HS-27A (cell line): ENCODE results near the gene FUT7.

Experiments
- DNase-seq: peaks from one replicate; pipeline ENCODE4 v3.0.0-alpha.2; 2012; ENCODE audit warnings: low read depth, missing footprints

Gene FUT7, protein sequence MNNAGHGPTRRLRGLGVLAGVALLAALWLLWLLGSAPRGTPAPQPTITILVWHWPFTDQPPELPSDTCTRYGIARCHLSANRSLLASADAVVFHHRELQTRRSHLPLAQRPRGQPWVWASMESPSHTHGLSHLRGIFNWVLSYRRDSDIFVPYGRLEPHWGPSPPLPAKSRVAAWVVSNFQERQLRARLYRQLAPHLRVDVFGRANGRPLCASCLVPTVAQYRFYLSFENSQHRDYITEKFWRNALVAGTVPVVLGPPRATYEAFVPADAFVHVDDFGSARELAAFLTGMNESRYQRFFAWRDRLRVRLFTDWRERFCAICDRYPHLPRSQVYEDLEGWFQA

DNA sequence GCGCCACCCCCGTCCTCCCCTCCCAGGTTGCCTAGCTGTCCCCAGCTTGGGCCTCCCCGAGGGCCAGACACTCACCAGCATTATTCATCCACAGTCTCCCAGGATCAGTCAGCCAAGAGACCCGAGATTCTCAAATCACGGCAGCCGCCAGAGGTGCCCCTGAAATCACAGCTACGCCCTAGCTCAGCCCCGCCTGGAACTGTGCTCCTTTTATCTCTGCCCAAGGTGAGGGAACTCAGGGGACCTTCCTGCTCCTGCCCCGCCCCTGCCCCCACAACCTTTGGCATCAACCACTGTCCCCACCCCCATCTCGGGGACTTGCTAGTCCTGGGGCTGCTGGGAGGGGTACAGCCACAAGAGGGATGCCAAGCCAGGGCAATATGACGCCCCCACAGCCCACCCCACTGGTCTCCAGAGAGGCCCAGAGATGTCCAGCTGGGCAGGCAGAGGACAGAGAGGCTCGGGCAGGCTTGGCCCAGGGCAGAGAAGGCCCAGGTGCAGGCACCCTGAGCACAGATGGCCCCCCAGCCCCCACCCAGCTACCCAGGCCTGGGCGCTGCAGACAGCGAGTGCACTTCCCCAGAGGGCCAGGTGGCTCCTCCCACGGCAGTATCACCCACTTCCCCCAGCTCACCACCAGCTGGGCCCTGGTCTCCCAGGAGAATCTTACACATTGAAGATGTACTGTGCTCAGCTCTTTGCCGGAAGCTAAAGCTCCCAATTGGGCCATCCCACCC lies at the start of gene FUT7:
FUT7 (minus strand) TSS at position 185 of the 737 bp plus-strand sequence; CDS start at position 88, 97 bp downstream.
- no peak for DNase-seq

DNA sequence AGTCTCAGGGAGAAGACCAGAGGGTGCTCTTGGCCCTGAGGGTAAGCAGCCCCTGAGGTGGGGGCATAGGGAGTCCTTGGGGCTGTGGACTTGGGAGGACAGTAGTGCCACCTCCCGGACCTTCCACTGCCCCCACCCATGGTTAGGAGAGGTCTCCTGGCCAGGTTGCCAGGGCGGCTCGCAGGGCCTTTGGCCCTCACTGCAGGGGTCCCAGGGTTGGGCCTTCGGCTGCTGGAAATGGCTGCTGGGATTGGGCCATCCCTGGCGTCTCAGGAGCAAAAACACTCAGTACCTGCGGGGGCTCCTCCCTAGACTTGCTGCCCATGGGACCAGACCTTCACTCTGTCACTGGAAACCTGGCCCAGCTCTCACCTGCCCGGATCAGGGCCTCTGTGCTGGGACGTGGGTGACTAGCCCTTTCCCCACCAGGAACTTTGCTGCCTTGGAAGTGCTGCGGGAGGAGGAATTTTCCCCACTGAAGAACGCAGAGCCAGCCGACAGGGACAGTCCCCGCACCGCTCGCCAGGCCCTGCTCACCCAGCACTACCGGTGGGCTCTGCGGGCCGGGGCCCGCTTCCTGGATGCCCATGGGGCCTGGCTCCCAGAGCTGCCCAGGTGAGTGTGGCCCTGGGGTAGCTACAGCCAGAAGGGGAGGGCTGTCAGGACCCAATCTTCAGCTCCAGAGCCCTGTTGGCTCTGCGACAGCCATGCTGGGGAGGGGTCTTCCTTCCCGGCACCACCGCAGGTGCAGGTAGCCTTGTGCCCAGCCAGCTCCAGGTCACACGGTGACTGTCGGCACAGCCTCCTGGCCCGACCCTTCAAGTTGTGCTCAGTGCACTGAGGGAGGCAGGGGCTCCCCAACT lies 48.6 kb upstream of the FUT7 start:
- DNase-seq, result no peak

GRCh38 chr9:137079401-137079787 lies 47.5 kb upstream of the FUT7 start:
- DNase-seq, result no peak

- DNase-seq, result no peak
These were observed 47.0 kb upstream of the FUT7 start for GRCh38 chr9:137078701-137079400.

DNA sequence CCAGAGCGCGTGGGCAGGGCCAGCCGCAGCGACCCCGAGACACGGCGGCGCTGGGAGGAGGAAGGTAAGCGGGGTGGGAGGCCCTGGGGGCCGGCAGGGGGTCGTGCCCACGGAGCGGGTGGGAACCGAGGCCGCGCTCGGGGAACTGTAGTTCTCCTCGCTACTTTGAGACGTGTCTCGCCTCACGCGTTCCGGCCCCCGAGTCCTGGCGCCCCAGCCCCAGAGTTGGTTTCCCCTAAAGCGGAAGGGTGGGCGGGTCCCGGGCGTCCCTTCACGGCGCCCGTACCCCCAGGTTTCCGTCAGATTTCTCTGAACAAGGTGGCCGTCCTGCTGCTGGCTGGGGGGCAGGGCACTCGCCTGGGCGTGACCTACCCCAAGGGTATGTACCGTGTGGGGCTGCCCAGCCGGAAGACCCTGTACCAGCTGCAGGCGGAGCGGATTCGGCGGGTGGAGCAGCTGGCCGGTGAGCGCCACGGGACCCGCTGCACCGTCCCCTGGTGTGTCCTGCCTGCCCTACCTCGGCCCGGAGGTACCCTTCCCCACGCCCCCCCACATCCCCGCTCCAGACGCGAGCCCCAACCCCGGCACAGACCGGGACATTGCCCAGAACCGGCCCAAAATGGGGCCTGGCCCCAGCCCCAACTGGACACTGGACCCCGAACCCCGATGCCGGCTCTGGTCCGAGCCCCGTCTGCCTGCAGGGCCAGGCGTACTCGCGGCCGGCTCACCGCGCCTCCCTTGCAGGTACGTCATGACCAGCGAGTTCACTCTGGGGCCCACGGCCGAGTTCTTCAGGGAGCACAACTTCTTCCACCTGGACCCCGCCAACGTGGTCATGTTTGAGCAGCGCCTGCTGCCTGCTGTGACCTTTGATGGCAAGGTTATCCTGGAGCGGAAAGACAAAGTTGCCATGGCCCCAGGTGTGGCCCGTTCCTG lies 46.1 kb upstream of the FUT7 start:
- DNase-seq, result no peak

DNA sequence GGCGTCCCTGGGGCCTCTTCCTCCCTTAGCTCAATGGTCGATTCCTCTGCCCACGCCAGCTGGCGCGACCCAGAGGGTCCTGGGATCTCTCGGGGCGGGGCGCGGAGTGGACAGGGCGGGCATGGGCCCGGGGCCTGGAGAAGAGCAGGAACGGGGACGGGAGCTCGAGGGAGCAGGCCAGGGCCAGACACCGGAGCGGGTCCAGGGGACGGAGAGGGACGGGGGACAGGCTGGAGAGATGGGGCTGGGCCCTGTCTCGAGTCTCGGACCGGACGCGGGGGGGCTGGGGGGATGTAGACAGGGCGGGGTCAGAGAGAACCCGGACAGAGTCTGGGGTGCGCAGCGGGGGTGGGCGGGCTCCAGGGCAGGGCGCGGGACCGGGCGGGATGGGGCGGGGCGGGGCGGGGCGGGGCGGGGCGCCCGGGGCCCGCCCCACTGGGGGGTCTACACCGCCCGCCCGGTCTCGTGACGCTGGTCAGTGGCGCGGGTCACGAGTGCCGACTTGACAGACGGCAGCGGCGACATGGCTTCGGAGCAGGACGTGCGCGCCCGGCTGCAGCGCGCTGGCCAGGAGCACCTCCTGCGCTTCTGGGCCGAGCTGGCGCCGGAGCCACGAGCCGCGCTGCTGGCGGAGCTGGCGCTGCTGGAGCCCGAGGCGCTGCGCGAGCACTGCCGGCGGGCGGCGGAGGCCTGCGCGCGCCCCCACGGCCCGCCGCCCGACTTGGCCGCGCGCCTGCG lies 45.3 kb upstream of the FUT7 start, which contains the start of gene UAP1L1:
UAP1L1 (plus strand) TSS at position 508 of the 738 bp plus-strand sequence; CDS start at position 524, 16 bp downstream.
- no peak for DNase-seq

- no peak for DNase-seq
These were observed 44.7 kb upstream of the FUT7 start for GRCh38 chr9:137076636-137077009.

GRCh38 chr9:137075275-137075775 lies 43.4 kb upstream of the FUT7 start:
- no peak for DNase-seq

DNA sequence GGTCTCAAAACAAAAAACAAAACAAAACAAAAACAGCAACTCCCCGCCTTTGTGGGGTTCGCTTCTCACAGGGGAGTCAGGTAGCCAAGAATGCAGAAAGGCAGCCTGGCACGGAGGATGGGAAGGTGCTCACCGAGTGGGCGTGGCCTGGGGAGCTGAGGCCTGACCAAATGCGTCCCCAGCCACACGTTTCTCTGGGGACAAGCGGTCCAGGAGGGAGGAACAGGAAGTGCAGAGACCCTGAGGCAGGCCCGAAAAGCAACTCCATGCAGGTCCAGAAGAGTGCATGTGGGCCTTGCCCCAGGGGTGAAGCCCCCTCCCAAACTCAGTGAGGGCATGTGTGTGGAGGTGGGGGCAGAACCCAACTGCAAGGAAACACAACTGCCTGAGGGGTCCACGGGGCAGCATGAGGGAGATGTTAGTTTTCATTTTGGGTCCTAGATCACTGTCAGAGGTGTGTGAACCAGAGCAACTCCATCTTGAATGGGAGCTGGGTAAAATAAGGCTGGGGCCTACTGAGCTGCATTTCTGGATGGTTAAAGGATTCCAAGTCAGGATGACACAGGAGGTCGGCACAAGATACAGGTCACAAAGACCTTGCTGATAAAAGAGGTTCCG lies 42.9 kb upstream of the FUT7 start:
- DNase-seq, result no peak

DNA sequence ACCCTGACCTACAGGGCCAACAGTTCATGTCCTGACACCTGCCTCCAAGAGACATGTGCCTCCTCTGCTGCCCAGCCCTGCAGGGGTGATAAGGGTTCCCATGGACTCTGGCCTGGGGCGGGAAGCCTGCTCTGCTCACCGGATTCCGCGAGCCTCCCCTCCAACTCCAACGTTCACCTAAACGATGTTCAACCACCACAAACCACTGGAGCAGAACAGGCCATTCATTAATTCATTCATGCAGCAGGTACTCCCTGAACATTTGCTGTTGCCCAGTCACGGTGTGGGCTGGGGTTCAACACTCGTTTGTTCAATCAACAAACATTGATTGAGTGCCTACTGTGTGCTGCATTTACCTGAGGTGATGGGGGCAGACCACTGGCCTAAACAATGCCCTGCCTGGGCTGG lies 42.1 kb upstream of the FUT7 start:
- no peak for DNase-seq

GRCh38 chr9:137071282-137071681 lies 39.4 kb upstream of the FUT7 start:
- DNase-seq, result no peak

GRCh38 chr9:137070906-137071275 lies 39.0 kb upstream of the FUT7 start:
- no peak for DNase-seq

- no peak for DNase-seq
These were observed 38.5 kb upstream of the FUT7 start, which contains the start of gene SAPCD2 for GRCh38 chr9:137070201-137070905. Gene SAPCD2 (minus strand): TSS chr9:137070557. CDS start chr9:137070460, 97 bp downstream.

DNA sequence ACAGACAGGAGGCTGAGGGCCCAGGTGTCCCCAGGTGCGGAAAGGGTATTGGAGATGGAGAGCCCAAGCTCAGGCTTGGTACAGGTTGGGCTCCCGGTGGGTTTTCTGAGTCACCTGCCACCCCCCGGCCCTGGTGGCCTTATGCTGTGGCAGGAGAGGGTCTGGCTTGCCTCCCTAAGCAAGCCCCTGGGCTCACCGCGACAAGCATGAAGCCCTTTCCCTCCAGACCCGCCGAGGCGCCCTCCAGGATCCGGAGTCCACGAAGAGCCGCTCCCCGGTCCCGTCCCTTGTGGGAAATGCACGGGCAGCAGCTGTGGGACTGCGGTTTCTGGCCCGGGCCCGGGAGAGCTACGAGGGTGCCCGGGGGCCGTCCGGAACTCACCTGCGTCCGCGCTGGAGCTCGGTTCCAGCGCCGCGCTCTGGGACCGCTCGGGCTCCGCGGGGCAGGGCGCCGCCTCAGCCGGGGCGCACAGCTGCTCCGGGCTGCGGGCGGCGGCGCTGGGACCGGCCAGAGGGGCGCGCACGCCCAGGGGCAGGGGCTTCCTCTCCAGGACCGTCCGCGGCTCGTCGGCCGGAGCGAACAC lies 37.7 kb upstream of the FUT7 start:
- DNase-seq, result no peak

GRCh38 chr9:137068539-137069507 lies 36.9 kb upstream of the FUT7 start:
- DNase-seq, result no peak

DNA sequence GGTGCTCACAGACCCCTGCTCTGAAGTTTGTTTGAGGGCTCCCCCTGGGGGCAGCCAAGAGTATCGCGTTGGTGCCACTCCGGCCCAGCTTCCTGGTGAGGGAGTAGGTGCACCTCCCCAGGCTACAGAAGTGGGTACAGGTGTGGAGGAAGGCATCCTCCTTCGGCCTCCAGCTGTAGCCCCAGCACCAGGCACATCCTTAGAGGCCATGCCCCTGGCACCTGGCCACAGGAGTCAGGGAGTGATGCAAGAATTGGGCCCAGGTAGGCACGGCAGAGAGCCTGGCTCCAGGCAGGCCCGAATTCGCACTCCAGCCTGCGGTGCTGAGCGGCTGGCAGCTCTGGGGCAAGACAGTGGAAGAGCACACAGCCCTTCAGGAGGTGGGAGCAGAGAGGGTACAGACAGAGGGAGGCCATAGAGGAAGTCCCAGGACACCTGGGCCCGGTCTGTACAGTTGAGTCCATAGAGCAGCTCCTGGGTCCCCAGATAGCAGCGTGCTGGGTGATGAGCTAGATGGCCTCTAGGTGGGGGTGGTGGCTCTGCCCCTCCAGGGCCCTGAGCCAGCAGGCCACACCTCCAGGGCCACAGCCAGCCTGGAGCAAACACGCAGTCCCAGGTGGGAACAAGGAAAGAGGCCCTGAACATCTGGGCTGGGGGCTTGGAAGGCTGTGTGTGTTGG lies 36.1 kb upstream of the FUT7 start:
- DNase-seq, result no peak
